B cell (primary cell): ENCODE results near the gene CLDN4. TPM values are rescaled to one million over a fixed set of nuclear protein-coding genes. Genes with fewer than 3 reads are reported as not detected.

Source experiments
- ATAC-seq: fragments of 200-7000 bp; cut with Tn5 transposase; one replicate; pipeline ENCODE4 v1.10.0; 2021; ENCODE audit warnings: low read depth, mild to moderate bottlenecking, moderate number of reproducible peaks, moderate library complexity
- CTCF ChIA-PET: fragments of 350-600 bp; sonication (Branson Sonifier 250); formaldehyde crosslinking; loops from one replicate; lab custom pipeline; 2021; ENCODE audit warnings: antibody characterized with exemption, inconsistent platforms; lab: Charles Lee
- POLR2A ChIA-PET: fragments of 350-600 bp; sonication (Branson Sonifier 250); formaldehyde crosslinking; loops from one replicate; lab custom pipeline; 2021; ENCODE audit warnings: antibody characterized with exemption; lab: Charles Lee
- DNase-seq: peaks from one replicate; pipeline ENCODE4 v3.0.0; 2013
- H2AFZ ChIP-seq: 2 replicates; pipeline ENCODE4 v1.6.1; 2012; ENCODE audit warnings: mild to moderate bottlenecking, low read depth, low read length; ENCODE audit not compliant: insufficient read depth, poor library complexity, severe bottlenecking
- H3K27ac ChIP-seq, 2 donors: 1 replicate in 1 of 2; 2 replicates in 1 of 2; pipeline ENCODE4 v1.5.1; 2012 to 2013; ENCODE audit warnings: low read length in 2 of 2, mild to moderate bottlenecking in 2 of 2, moderate library complexity in 1 of 2
- H3K27me3 ChIP-seq, 4 experiments: fragments of 200-600 bp in 1 of 4; sonication (generic) in 1 of 4; replicated peaks in 1 of 4; 1 replicate in 2 of 4; 2 replicates in 2 of 4; pipeline versions ENCODE4 v1.6.1 to v1.7.0; 2013 to 2016; ENCODE audit warnings: low read length in 3 of 4, mild to moderate bottlenecking in 2 of 4, mixed read lengths in 1 of 4, moderate library complexity in 1 of 4; ENCODE audit not compliant: insufficient read depth in 4 of 4, control insufficient read depth in 3 of 4; ENCODE audit errors: control extremely low read depth in 1 of 4
- H3K36me3 ChIP-seq, 2 experiments: replicated peaks in 1 of 2; 1 replicate in 1 of 2; 2 replicates in 1 of 2; pipeline versions ENCODE4 v1.6.1 to v1.7.1; 2013; ENCODE audit warnings: low read length in 1 of 2; ENCODE audit not compliant: insufficient read depth in 2 of 2, control insufficient read depth in 1 of 2; ENCODE audit errors: control extremely low read depth in 1 of 2, extremely low read depth in 1 of 2
- H3K4me1 ChIP-seq, 2 donors: fragments of 200-600 bp in 1 of 2; sonication (generic) in 1 of 2; 1 replicate in 1 of 2; 2 replicates in 1 of 2; pipeline versions ENCODE4 v1.5.1 to v1.6.1; 2013 to 2017; ENCODE audit warnings: low read length in 2 of 2; ENCODE audit not compliant: control insufficient read depth in 2 of 2, insufficient read depth in 2 of 2
- H3K4me2 ChIP-seq: replicated peaks from 2 replicates; pipeline ENCODE3; 2012; ENCODE audit warnings: mild to moderate bottlenecking, low read depth, low read length; ENCODE audit not compliant: poor library complexity, severe bottlenecking
- H3K4me3 ChIP-seq, 5 experiments: fragments of 200-600 bp in 1 of 5; sonication (generic) in 1 of 5; 1 replicate in 3 of 5; 2 replicates in 2 of 5; pipeline versions ENCODE4 v1.5.1 to v1.7.0; 2011 to 2016; ENCODE audit warnings: low read length in 4 of 5, mild to moderate bottlenecking in 4 of 5, low read depth in 2 of 5, control low read depth in 1 of 5, moderate library complexity in 1 of 5; ENCODE audit not compliant: insufficient read depth in 1 of 5; ENCODE audit errors: control extremely low read depth in 1 of 5, extremely low read depth in 1 of 5
- H3K79me2 ChIP-seq: fragments of 200-600 bp; sonication (generic); one replicate; pipeline ENCODE4 v1.6.0; 2016; ENCODE audit warnings: low read length; ENCODE audit not compliant: control insufficient read depth, insufficient read depth
- H3K9ac ChIP-seq: fragments of 200-600 bp; sonication (generic); 2 replicates; pipeline ENCODE4 v1.6.1; 2017; ENCODE audit warnings: mild to moderate bottlenecking, low read length, moderate library complexity
- H3K9me3 ChIP-seq, 3 donors: one replicate each; pipeline versions ENCODE4 v1.6.1 to v1.7.1; 2013; ENCODE audit warnings: low read length in 2 of 3; ENCODE audit not compliant: control insufficient read depth in 2 of 3, insufficient read depth in 1 of 3; ENCODE audit errors: control extremely low read depth in 1 of 3
- H4K20me1 ChIP-seq: 2 replicates; pipeline ENCODE4 v1.6.0; 2012; ENCODE audit warnings: mild to moderate bottlenecking, low read length; ENCODE audit not compliant: insufficient read depth, control insufficient read depth, poor library complexity, severe bottlenecking
- H3K27ac Mint-ChIP-seq: one replicate; pipeline ENCODE4 v1.8.0; 2021; ENCODE audit warnings: mixed read lengths
- H3K27me3 Mint-ChIP-seq: one replicate; pipeline ENCODE4 v1.8.0; 2021; ENCODE audit warnings: mixed read lengths
- H3K4me1 Mint-ChIP-seq: one replicate; pipeline ENCODE4 v1.8.0; 2021; ENCODE audit warnings: mixed read lengths
- H3K4me3 Mint-ChIP-seq: one replicate; pipeline ENCODE4 v1.8.0; 2021; ENCODE audit warnings: mixed read lengths
- H3K9me3 Mint-ChIP-seq: one replicate; pipeline ENCODE4 v1.8.0; 2022; ENCODE audit warnings: mixed read lengths; ENCODE audit not compliant: insufficient read depth
- CTCF ChIP-seq: fragments of 200-600 bp; IDR thresholded peaks from one replicate; pipeline ENCODE4 v1.8.0; 2022; ENCODE audit warnings: antibody characterized with exemption, mild to moderate bottlenecking
- EZH2 ChIP-seq: IDR thresholded peaks from 2 replicates; pipeline ENCODE4 v1.6.1; 2012; ENCODE audit warnings: borderline replicate concordance, low read depth, mild to moderate bottlenecking, moderate library complexity, low read length; ENCODE audit not compliant: insufficient read depth, poor library complexity, severe bottlenecking
- WGBS: methylation state at CpG from one replicate; pipeline ENCODE4 v1.1.5; 2013; ENCODE audit warnings: missing lambda C conversion rate; ENCODE audit not compliant: insufficient coverage; 5-methylcytosine and 5-hydroxymethylcytosine counted together
- intact Hi-C: fragments of 100-400 bp; cut with micrococcal nuclease; formaldehyde crosslinking; loops from one replicate; pipeline ENCODE4 v1.10.0; 2022
- polyA plus RNA-seq: library from polyadenylated mRNA; depleted of rRNA; stranded (reverse); fragments of >200 nt; gene quantifications from 2 replicates; pipeline ENCODE4 v1.2.3, GENCODE V29; 2012
- total RNA-seq, 2 donors: library from RNA; stranded (reverse); fragments of 120-200 nt in 1 of 2; gene quantifications; 1 replicate in 1 of 2; 2 replicates in 1 of 2; pipeline versions ENCODE4 v1.2.3 to v1.2.4, GENCODE V29; 2013 to 2022

Gene CLDN4
- total and polyA plus RNA-seq, 2 donors (not counting 1 experiment from before 2014, with no cell fraction given): 0.09 TPM; not detected in 1

- intact Hi-C loops: no loop called here
- TF ChIP-seq EZH2: no peak
- TF ChIP-seq CTCF: no peak
- H3K9ac ChIP-seq: no peak overlapping the region
- 100% methylated on average over 1 of the region's 3 CpGs for whole genome bisulfite sequencing
- no peak overlapping the region for H3K4me2 ChIP-seq
- no peak overlapping the region for H3K27ac ChIP-seq
- H3K27ac Mint-ChIP-seq: no peak overlapping the region
- ChIA-PET POLR2A (interaction anchor here (0.6 kb wide), 1 partner anchor 396 kb away, joined by 6 read pairs; no protein-coding TSS in a partner anchor), CTCF (no interaction called here)
- H3K4me1 ChIP-seq: no peaks in the 10 kb centered on the region
- peaks cover 0 to 27% (median 3%) of the 10 kb centered on the region in 4 experiments for H3K27me3 ChIP-seq
- DNase-seq (no peak), ATAC-seq (no peak)
- no peak overlapping the region for H3K4me3 ChIP-seq
- no peaks in the 10 kb centered on the region for H3K79me2 ChIP-seq
- H3K4me1 Mint-ChIP-seq: no peaks in the 10 kb centered on the region
- H3K36me3 ChIP-seq: no peaks in the 10 kb centered on the region
- H4K20me1 ChIP-seq: no peaks in the 10 kb centered on the region
- no peaks in the 10 kb centered on the region for H3K9me3 ChIP-seq
- H3K27me3 Mint-ChIP-seq: peaks cover 28% of the 10 kb centered on the region
- no peak overlapping the region for H3K4me3 Mint-ChIP-seq
- no peak overlapping the region for H2AFZ ChIP-seq
- H3K9me3 Mint-ChIP-seq: no peaks in the 10 kb centered on the region
Observed at GRCh38 chr7:73882047-73882402, 51.2 kb downstream of the CLDN4 start.

Other genes starting within 250 kb of the CLDN4 start
- gene MLXIPL, start 206.5 kb upstream of the CLDN4 start, total RNA-seq: not detected in 2 replicates
- not detected in 2 replicates for gene MLXIPL, start 206.5 kb upstream of the CLDN4 start, polyA plus RNA-seq
- 0.71 and 0.78 TPM in 2 replicates for gene VPS37D, start 163.2 kb upstream of the CLDN4 start, total RNA-seq
- 0.10 and 0.43 TPM in 2 replicates for gene VPS37D, start 163.2 kb upstream of the CLDN4 start, polyA plus RNA-seq
- 15.5 and 17.5 TPM in 2 replicates for gene DNAJC30, start 147.5 kb upstream of the CLDN4 start, total RNA-seq
- gene DNAJC30, start 147.5 kb upstream of the CLDN4 start, polyA plus RNA-seq: 5.7 and 6.6 TPM in 2 replicates
- 55.9 and 63.9 TPM in 2 replicates for gene BUD23, start 147.4 kb upstream of the CLDN4 start, total RNA-seq
- 62.4 and 84.7 TPM in 2 replicates for gene BUD23, start 147.4 kb upstream of the CLDN4 start, polyA plus RNA-seq
- gene STX1A, start 111.3 kb upstream of the CLDN4 start, total RNA-seq: 3.0 and 3.1 TPM in 2 replicates
- 8.7 and 9.6 TPM in 2 replicates for gene STX1A, start 111.3 kb upstream of the CLDN4 start, polyA plus RNA-seq
- 23.2 and 27.7 TPM in 2 replicates for gene ABHD11, start 92.2 kb upstream of the CLDN4 start, total RNA-seq
- gene ABHD11, start 92.2 kb upstream of the CLDN4 start, polyA plus RNA-seq: 19.8 and 26.2 TPM in 2 replicates
- not detected in 2 replicates for gene CLDN3, start 60.7 kb upstream of the CLDN4 start, total RNA-seq
- gene CLDN3, start 60.7 kb upstream of the CLDN4 start, polyA plus RNA-seq: not detected in 2 replicates
- gene METTL27, start 11.5 kb downstream of the CLDN4 start, total RNA-seq: 1.5 and 1.9 TPM in 2 replicates
- gene METTL27, start 11.5 kb downstream of the CLDN4 start, polyA plus RNA-seq: 0.37 and 0.99 TPM in 2 replicates
- not detected in 2 replicates for gene TMEM270, start 30.2 kb downstream of the CLDN4 start, total RNA-seq
- gene TMEM270, start 30.2 kb downstream of the CLDN4 start, polyA plus RNA-seq: not detected in 2 replicates
- gene ELN, start 197.2 kb downstream of the CLDN4 start, total RNA-seq: not detected in 2 replicates
- not detected in 2 replicates for gene ELN, start 197.2 kb downstream of the CLDN4 start, polyA plus RNA-seq